ENCODE data around the gene NOTCH2. TPM values are rescaled to one million over a fixed set of nuclear protein-coding genes. Genes with fewer than 3 reads are reported as not detected.
"Not testable (repeated sequence)": the region's sequence is repeated elsewhere in the genome, so short reads cannot be mapped to it uniquely, and the experiment has no call there.

NOTCH2 gene
- 38.1 TPM for polyA plus RNA-seq (ENCODE audit: insufficient read length)

GRCh38 chr1:120069067-120069919 is at the start of gene NOTCH2:
NOTCH2 (minus strand) TSS chr1:120069662; CDS start chr1:120069406, 256 bp downstream.
- not testable (repeated sequence) for DNase-seq (ENCODE audit: low read depth)

- DNase-seq (ENCODE audit: low read depth), result not testable (repeated sequence)
Observed at GRCh38 chr1:120117371-120118177, 48.1 kb upstream of the NOTCH2 start.

GRCh38 chr1:120116094-120116493 is 46.6 kb upstream of the NOTCH2 start:
- not testable (repeated sequence) for DNase-seq (ENCODE audit: low read depth)

GRCh38 chr1:120113134-120113533 is 43.7 kb upstream of the NOTCH2 start:
- not testable (repeated sequence) for DNase-seq (ENCODE audit: low read depth)

GRCh38 chr1:120112212-120112611 is 42.8 kb upstream of the NOTCH2 start:
- not testable (repeated sequence) for DNase-seq (ENCODE audit: low read depth)

- not testable (repeated sequence) for DNase-seq (ENCODE audit: low read depth)
Observed at GRCh38 chr1:120111771-120112170, 42.3 kb upstream of the NOTCH2 start.

GRCh38 chr1:120111008-120111407 is 41.5 kb upstream of the NOTCH2 start:
- not testable (repeated sequence) for DNase-seq (ENCODE audit: low read depth)

GRCh38 chr1:120109656-120110055 is 40.2 kb upstream of the NOTCH2 start:
- not testable (repeated sequence) for DNase-seq (ENCODE audit: low read depth)

- DNase-seq (ENCODE audit: low read depth), result not testable (repeated sequence)
Observed at GRCh38 chr1:120109180-120109579, 39.7 kb upstream of the NOTCH2 start.

- not testable (repeated sequence) for DNase-seq (ENCODE audit: low read depth)
Observed at GRCh38 chr1:120105288-120105687, 35.8 kb upstream of the NOTCH2 start.

- not testable (repeated sequence) for DNase-seq (ENCODE audit: low read depth)
Observed at GRCh38 chr1:120103768-120104167, 34.3 kb upstream of the NOTCH2 start.

GRCh38 chr1:120101593-120101992 is 32.1 kb upstream of the NOTCH2 start:
- DNase-seq (ENCODE audit: low read depth), result not testable (repeated sequence)

- DNase-seq (ENCODE audit: low read depth), result not testable (repeated sequence)
Observed at GRCh38 chr1:120100590-120100989, 31.1 kb upstream of the NOTCH2 start.

GRCh38 chr1:120098986-120099759 is 29.7 kb upstream of the NOTCH2 start:
- not testable (repeated sequence) for DNase-seq (ENCODE audit: low read depth)

- not testable (repeated sequence) for DNase-seq (ENCODE audit: low read depth)
Observed at GRCh38 chr1:120096981-120097545, 27.6 kb upstream of the NOTCH2 start.

- not testable (repeated sequence) for DNase-seq (ENCODE audit: low read depth)
Observed at GRCh38 chr1:120093548-120094181, 24.2 kb upstream of the NOTCH2 start.

GRCh38 chr1:120092232-120093218 is 23.1 kb upstream of the NOTCH2 start:
- not testable (repeated sequence) for DNase-seq (ENCODE audit: low read depth)

GRCh38 chr1:120090830-120091229 is 21.4 kb upstream of the NOTCH2 start:
- not testable (repeated sequence) for DNase-seq (ENCODE audit: low read depth)

- DNase-seq (ENCODE audit: low read depth), result not testable (repeated sequence)
Observed at GRCh38 chr1:120087959-120088358, 18.5 kb upstream of the NOTCH2 start.

- DNase-seq (ENCODE audit: low read depth), result not testable (repeated sequence)
Observed at GRCh38 chr1:120069920-120070214, 405 bp upstream of the NOTCH2 start.
